ENCODE data around the gene NSG2.

DNA sequence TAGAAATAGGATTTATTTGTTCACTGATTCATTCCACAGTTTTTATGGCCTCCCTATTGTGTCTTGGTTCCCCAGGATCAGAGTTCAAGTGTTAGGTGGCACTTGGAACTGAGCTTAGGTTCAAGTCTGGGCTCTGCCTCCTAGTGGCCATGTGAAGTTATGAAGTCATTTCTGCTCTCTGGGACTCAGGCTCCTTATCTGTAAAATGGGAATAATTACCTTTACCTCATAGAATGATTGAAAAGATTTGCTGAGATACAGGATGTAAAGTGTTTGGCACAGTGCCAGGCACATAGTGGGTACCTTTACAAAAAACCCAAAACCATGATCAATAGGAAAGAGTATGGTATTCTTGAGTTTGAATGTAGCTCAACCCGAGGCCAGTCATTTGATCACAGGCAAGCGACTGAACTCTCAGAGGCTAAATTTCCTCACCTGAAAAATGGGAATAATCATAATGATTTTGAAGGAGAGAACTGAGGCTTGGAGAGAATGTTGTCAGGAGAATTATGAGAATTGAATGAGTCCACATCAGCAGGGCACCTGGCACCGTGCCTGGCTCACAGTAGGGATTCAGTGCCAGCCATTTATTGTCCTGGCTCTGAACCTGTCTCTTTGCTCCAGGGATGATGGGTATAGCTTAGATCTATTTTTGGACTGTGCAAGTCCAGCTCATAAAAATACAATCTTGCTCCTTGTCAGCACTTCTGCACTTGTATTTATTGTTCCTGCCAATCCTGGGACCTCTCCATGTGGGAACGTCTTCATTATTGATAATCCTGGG is 10.8 kb downstream of the NSG2 start:
- TF ChIP-seq CTCF (IDR thresholded peaks at IDR 0.05) (no peak), POLR2A (IDR thresholded peaks at IDR 0.05) (no peak)
